Raji (cell line): Measurements from ENCODE around the gene UAP1.

Experiments
- POLR2A ChIP-seq: IDR thresholded peaks from 2 replicates; pipeline ENCODE4 v1.6.1; 2011; ENCODE audit warnings: low read depth, low read length, control low read depth; ENCODE audit not compliant: insufficient read depth

UAP1 gene

DNA sequence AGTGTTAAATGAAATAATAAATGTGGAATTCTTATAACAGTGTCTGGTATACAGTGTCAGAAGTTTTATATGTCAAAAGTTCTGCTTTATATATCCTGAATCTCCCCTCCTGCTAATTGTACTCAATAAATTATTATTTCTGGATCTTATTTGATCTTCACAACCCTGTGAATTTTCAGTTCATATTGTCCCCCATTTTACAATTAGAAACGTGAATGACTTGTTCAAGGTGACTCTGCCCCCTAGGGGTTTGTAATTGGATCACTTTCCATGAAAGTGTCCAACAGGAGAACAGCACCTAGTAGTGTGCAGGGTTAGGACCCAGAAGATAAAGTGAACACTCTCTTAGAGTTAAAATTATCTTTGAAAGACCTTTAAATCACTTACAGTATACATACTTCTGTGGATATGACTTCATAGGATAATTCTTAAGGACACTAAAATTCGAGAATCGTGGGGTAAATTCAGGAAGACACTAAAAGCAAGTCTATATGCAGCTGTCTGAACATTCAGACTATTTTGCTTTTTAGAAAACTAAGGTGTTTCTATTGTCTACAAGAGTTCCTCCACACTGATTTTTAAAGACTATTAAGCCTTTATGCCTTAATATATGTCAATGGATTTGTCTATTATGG, 66.3 kb downstream of the UAP1 start:
- TF ChIP-seq POLR2A, result no peak

DNA sequence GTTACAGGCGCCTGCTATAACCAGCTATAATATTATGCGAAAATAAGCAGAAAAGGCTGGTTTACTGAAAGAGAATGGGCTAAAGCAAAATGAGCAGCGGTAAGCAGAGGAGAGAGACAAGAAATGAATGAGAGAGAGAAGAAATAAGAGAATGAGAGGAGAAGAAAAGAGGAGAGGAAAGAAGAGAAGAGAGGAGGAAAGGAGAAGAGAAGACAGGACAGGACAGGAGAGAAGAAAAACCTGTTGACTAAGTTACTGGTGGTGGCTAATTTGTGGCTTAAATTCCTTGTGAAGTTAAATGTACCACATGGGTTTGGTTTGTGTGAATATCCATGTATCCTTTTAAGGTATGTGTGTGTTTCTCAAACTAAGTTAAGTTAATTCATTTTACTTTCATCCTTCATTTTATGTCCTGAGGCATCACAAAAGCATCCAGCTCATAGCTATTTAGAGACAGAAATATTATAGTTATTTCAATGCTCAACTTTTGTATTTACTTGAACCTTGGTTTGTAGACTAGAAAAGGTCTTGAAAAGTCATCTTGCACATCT, 67.6 kb downstream of the UAP1 start:
- TF ChIP-seq POLR2A, result no peak

- no peak for TF ChIP-seq POLR2A
These were observed 68.1 kb downstream of the UAP1 start for GRCh38 chr1:162629651-162630050.

DNA sequence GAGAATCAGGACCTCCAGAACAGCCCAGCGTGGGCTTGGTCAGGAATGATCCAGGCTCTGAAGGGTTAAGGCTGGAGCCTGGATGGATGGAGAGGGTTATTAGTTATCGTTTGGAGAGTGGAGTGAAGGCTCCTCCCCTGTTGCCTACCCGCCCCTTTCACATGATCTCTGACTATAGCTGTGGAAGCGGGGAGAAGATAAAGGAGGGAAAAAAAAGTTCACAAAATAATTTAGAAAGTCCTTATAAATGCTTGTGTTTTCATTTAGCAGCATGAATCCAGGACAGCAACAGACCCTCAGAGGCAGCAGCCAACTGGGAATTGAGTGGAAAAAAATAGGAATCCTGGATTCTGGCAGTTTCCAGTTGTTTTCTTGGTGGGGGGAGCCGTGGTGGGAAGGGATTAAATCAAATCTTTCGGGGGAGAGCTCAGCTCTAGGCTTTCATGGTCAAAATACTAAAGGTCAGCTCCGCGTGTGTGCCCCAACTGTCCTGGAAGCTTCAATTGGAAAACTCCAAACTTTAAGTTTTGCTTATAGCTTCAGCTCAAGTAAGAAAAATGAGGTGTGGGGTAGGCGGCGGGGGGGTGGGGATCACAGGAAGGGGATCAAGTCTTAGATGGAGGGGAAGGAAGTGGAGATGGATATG, 70.1 kb downstream of the UAP1 start:
- no peak for TF ChIP-seq POLR2A

DNA sequence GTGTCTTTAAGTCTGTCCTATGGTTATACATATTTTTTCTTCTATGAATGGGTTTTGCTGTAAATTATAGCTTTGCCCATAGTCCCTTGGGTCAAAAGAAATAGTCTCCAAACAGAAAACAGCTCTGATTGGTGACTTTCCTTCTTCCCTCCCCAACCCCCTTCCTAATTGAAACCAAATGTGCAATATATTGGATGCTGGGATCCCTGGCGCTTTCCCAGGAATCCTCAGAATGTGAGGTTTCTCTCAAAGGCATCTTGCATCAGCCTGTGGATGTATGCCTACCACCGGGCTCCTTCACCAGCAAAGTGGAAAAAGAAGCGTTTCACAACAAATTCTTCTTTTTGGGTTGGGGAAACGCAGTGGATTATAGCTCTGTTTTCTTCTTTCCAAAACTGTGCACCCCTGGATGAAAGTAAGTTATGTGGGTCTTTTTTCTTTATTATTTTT, 70.7 kb downstream of the UAP1 start, which contains the start of gene DDR2:
Gene DDR2 (plus strand): TSS at position 248 of the 450 bp plus-strand sequence. CDS start 86,600 bp downstream, outside the sequence.
- no peak for TF ChIP-seq POLR2A

GRCh38 chr1:162632698-162633080, 71.2 kb downstream of the UAP1 start:
- no peak for TF ChIP-seq POLR2A

- no peak for TF ChIP-seq POLR2A
These were observed 71.7 kb downstream of the UAP1 start for GRCh38 chr1:162633081-162633762.

DNA sequence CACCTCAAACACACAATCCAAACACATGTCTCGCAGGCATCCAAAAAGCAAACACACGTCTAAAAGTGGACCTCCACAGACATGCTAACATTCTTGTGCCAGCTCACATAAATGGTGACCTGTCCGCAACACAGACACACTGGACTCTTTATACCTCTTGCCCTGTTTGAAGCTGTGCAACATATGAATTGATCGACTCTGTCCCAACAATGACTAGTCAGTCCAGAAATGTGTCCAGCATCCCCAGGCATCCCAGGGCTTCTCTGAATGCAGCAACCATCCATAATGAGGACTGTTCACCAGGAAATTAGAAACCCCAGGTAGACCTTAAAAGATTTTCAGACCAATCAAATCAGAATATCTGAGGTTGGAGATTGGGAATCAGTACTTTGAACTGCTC, 73.9 kb downstream of the UAP1 start:
- no peak for TF ChIP-seq POLR2A

DNA sequence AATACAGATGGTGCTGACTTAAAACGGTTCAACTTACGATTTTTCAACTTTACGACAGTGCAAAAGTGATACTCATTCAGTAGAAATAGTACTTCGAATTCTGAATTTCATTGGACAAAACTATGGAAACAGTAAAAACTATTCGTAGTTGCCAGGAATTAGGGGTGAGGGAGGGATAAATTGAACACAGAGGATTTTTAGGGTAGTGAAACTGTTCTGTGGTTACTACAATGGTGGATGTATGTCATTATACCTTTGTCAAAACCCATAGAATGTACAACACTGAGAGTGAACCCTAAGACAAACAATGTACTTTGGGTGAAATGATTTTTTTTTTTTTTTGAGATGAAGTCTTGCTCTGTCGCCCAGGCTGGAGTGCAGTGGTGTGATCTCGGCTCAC, 78.2 kb downstream of the UAP1 start:
- TF ChIP-seq POLR2A, result no peak

GRCh38 chr1:162641114-162641513, 79.6 kb downstream of the UAP1 start:
- no peak for TF ChIP-seq POLR2A

GRCh38 chr1:162644986-162645314, 83.4 kb downstream of the UAP1 start:
- TF ChIP-seq POLR2A, result no peak

DNA sequence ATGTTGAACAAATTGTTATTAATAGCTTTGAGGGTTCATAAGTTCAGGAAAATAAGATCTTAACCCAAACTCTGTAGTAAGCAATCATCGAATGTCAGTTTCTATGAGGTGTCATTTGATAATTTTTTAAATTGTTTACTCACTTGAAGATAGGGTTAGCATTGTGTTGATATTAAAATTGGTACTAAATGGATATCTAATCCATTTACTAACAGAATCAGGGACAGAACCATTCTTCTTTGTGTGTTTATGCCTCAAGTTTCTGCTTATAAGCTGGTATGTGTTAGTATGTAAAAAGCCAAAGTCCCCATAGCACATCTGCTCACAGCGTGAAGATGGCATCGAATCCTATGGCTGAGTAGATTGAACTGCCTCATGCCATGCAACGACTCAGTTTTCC, 84.1 kb downstream of the UAP1 start:
- TF ChIP-seq POLR2A, result no peak

GRCh38 chr1:162649583-162649982, 88.1 kb downstream of the UAP1 start:
- TF ChIP-seq POLR2A, result no peak
